HepG2 (cell line): ENCODE measurements around the gene UNKL. TPM values are rescaled to one million over a fixed set of nuclear protein-coding genes. Genes with fewer than 3 reads are reported as not detected.

ENCODE experiments used
- CC2D1A ChIP-seq: sonication (generic); formaldehyde crosslinking; IDR thresholded peaks from 2 replicates; pipeline ENCODE4 v1.8.1; 2023; ENCODE audit warnings: mild to moderate bottlenecking, missing genetic modification reagents
- CEBPB ChIP-seq: IDR thresholded peaks from 2 replicates; pipeline ENCODE4 v1.6.1; 2011; ENCODE audit warnings: low read depth, low read length, improper control_type of control experiment, borderline replicate concordance
- ETV5 ChIP-seq: IDR thresholded peaks from 2 replicates; pipeline ENCODE4 v1.6.1; 2018; ENCODE audit warnings: missing biosample characterization, missing genetic modification reagents, inconsistent platforms, borderline replicate concordance
- GRHL1 ChIP-seq: sonication (generic); formaldehyde crosslinking; conservative IDR thresholded peaks from 2 replicates; pipeline ENCODE4 v1.8.0; 2022; ENCODE audit warnings: missing genetic modification reagents
- HINFP ChIP-seq: sonication (generic); formaldehyde crosslinking; IDR thresholded peaks from 2 replicates; pipeline ENCODE4 v1.4.0; 2020; ENCODE audit warnings: low read depth, mild to moderate bottlenecking, missing genetic modification reagents
- IRX3 ChIP-seq: sonication (generic); formaldehyde crosslinking; IDR thresholded peaks from 2 replicates; pipeline ENCODE4 v1.8.1; 2023; ENCODE audit warnings: mild to moderate bottlenecking, low read depth, missing genetic modification reagents, borderline replicate concordance
- KIAA2018 ChIP-seq: sonication (generic); formaldehyde crosslinking; IDR thresholded peaks from 2 replicates; pipeline ENCODE4 v1.5.0; 2020; ENCODE audit warnings: mild to moderate bottlenecking, missing genetic modification reagents, borderline replicate concordance
- PHB2 ChIP-seq: fragments of 450-650 bp; IDR thresholded peaks from 2 replicates; pipeline ENCODE4 v1.6.1; 2018; ENCODE audit not compliant: partially characterized antibody
- SNAPC2 ChIP-seq: sonication (generic); formaldehyde crosslinking; IDR thresholded peaks from 2 replicates; pipeline ENCODE4 v1.8.1; 2022; ENCODE audit warnings: mild to moderate bottlenecking, missing genetic modification reagents
- THYN1 ChIP-seq: sonication (generic); formaldehyde crosslinking; IDR thresholded peaks from 2 replicates; pipeline ENCODE4 v1.8.1; 2023; ENCODE audit warnings: low read depth, mild to moderate bottlenecking, moderate library complexity, missing genetic modification reagents, borderline replicate concordance
- ZNF101 ChIP-seq: sonication (generic); formaldehyde crosslinking; IDR thresholded peaks from 2 replicates; pipeline ENCODE4 v1.4.0; 2020; ENCODE audit warnings: mild to moderate bottlenecking, low read depth, missing genetic modification reagents, borderline replicate concordance
- ZNF33B ChIP-seq: sonication (generic); formaldehyde crosslinking; IDR thresholded peaks from 2 replicates; pipeline ENCODE4 v1.5.1; 2020; ENCODE audit warnings: mild to moderate bottlenecking, missing genetic modification reagents
- ZNF709 ChIP-seq: sonication (generic); formaldehyde crosslinking; IDR thresholded peaks from 2 replicates; pipeline ENCODE4 v1.5.0; 2020; ENCODE audit warnings: mild to moderate bottlenecking, missing genetic modification reagents
- ZNF749 ChIP-seq: sonication (generic); formaldehyde crosslinking; IDR thresholded peaks from 2 replicates; pipeline ENCODE4 v1.8.0; 2022; ENCODE audit warnings: mild to moderate bottlenecking, missing genetic modification reagents, moderate library complexity, borderline replicate concordance
- polyA plus RNA-seq, 8 experiments: library from polyadenylated mRNA; depleted of rRNA in 3 of 8; stranded (reverse) in 7 of 8; unstranded in 1 of 8; fragments of >200 nt; fragmentation: Illumina TruSeq in 4 of 8; extraction: Trizol in 4 of 8; gene quantifications; 2 replicates each; pipeline versions ENCODE4 v1.2.1 to v1.2.3, GENCODE V29; 2011 to 2016; ENCODE audit warnings: low read depth in 4 of 8, missing spikeins in 1 of 8, mixed read lengths in 1 of 8; ENCODE audit not compliant: insufficient read depth in 1 of 8
- total RNA-seq, 5 experiments: library from RNA; depleted of rRNA; stranded (reverse); fragments of >200 nt; fragmentation: Illumina TruSeq; extraction: Trizol; gene quantifications; 2 replicates each; pipeline ENCODE4 v1.2.3, GENCODE V29; 2016; ENCODE audit warnings: low read depth in 1 of 5

Gene UNKL
- total and polyA plus RNA-seq, 2 of the 13 experiments (the other 11 are each of a cell fraction or from before 2014, with no cell fraction given) = 10.4 to 17.6 TPM

- TF ChIP-seq THYN1 (CRISPR knock-in tag) (no peak), SNAPC2 (no peak), KIAA2018 (CRISPR knock-in tag) (no peak), IRX3 (CRISPR knock-in tag) (no peak), GRHL1 (CRISPR knock-in tag) (no peak), CEBPB (no peak), PHB2 (no peak), ETV5 (CRISPR knock-in tag) (no peak), ZNF101 (no peak), HINFP (CRISPR knock-in tag) (no peak), ZNF749 (CRISPR knock-in tag) (no peak), CC2D1A (CRISPR knock-in tag) (no peak), ZNF709 (CRISPR knock-in tag) (no peak), ZNF33B (CRISPR knock-in tag) (no peak)
Measured at GRCh38 chr16:1342526-1343427, 71.7 kb downstream of the UNKL start (continued).
